NCI-H1048 (cell line): ENCODE measurements around the gene ATP11C.

ENCODE experiments used
- DNase-seq: peaks from one replicate; lab custom pipeline; 2025; lab: John Stamatoyannopoulos, UW

Gene ATP11C

GRCh38 chrX:139804482-139804881, 128.4 kb downstream of the ATP11C start:
- DNase-seq: no peak

GRCh38 chrX:139803224-139803623, 129.6 kb downstream of the ATP11C start:
- no peak for DNase-seq

- DNase-seq: no peak
Observed at GRCh38 chrX:139802048-139802447, 130.8 kb downstream of the ATP11C start.

GRCh38 chrX:139801397-139801813, 131.4 kb downstream of the ATP11C start:
- no peak for DNase-seq

GRCh38 chrX:139798701-139799100, 134.2 kb downstream of the ATP11C start:
- DNase-seq: no peak

- no peak for DNase-seq
Observed at GRCh38 chrX:139795196-139795595, 137.7 kb downstream of the ATP11C start.

- DNase-seq: no peak
Observed at GRCh38 chrX:139787601-139788000, 145.3 kb downstream of the ATP11C start.

GRCh38 chrX:139784807-139785206, 148.0 kb downstream of the ATP11C start:
- DNase-seq: no peak

- no peak for DNase-seq
Observed at GRCh38 chrX:139783959-139784358, 148.9 kb downstream of the ATP11C start.

- no peak for DNase-seq
Observed at GRCh38 chrX:139783030-139783429, 149.8 kb downstream of the ATP11C start.

- no peak for DNase-seq
Observed at GRCh38 chrX:139776599-139776998, 156.3 kb downstream of the ATP11C start.

GRCh38 chrX:139770366-139770765, 162.5 kb downstream of the ATP11C start:
- DNase-seq: no peak

- DNase-seq: no peak
Observed at GRCh38 chrX:139766545-139766983, 166.3 kb downstream of the ATP11C start.

GRCh38 chrX:139762400-139763183, 170.3 kb downstream of the ATP11C start:
- no peak for DNase-seq

GRCh38 chrX:139759637-139760036, 173.2 kb downstream of the ATP11C start:
- no peak for DNase-seq

- DNase-seq: no peak
Observed at GRCh38 chrX:139758809-139759208, 174.0 kb downstream of the ATP11C start.

GRCh38 chrX:139758250-139758649, 174.6 kb downstream of the ATP11C start:
- no peak for DNase-seq

- DNase-seq: no peak
Observed at GRCh38 chrX:139751053-139751452, 181.8 kb downstream of the ATP11C start.

GRCh38 chrX:139750390-139750789, 182.5 kb downstream of the ATP11C start:
- no peak for DNase-seq

- no peak for DNase-seq
Observed at GRCh38 chrX:139739138-139739537, 193.7 kb downstream of the ATP11C start.

- DNase-seq: no peak
Observed at GRCh38 chrX:139738581-139738980, 194.3 kb downstream of the ATP11C start.

GRCh38 chrX:139736151-139736550, 196.7 kb downstream of the ATP11C start:
- no peak for DNase-seq

GRCh38 chrX:139734996-139735395, 197.9 kb downstream of the ATP11C start:
- no peak for DNase-seq

- DNase-seq: no peak
Observed at GRCh38 chrX:139725720-139726119, 207.1 kb downstream of the ATP11C start.
